Myometrial cell (primary cell): ENCODE results near the gene NDUFB5. TPM values are rescaled to one million over a fixed set of nuclear protein-coding genes. Genes with fewer than 3 reads are reported as not detected.

Experiments
- total RNA-seq: library from RNA; depleted of rRNA; stranded (reverse); fragments of >200 nt; gene quantifications from 2 replicates; pipeline ENCODE4 v1.2.3, GENCODE V29; 2015

Gene NDUFB5
- total RNA-seq: 81.6 and 93.6 TPM in 2 replicates

GRCh38 chr3:179604321-179605078 lies at the start of gene NDUFB5, which contains the start of gene MRPL47:
Gene NDUFB5 (plus strand): TSS chr3:179604794. CDS start chr3:179604816, 22 bp downstream.
Gene MRPL47 (minus strand): TSS chr3:179604638. CDS start chr3:179604624, 14 bp downstream.

GRCh38 chr3:179562591-179563270 lies 41.9 kb upstream of the NDUFB5 start, which contains the start of gene ACTL6A:
Gene ACTL6A (plus strand): TSS chr3:179562926. CDS start chr3:179563093, 167 bp downstream.

GRCh38 chr3:179652447-179653095 lies 48.0 kb downstream of the NDUFB5 start, which contains the start of gene USP13:
Gene USP13 (plus strand): TSS chr3:179653040. CDS start chr3:179653226, 186 bp downstream.

Other genes starting within 250 kb of the NDUFB5 start
- 51.2 and 55.9 TPM in 2 replicates for gene GNB4, start 153.3 kb upstream of the NDUFB5 start, total RNA-seq
- 58.5 and 97.1 TPM in 2 replicates for gene ACTL6A, start 41.9 kb upstream of the NDUFB5 start, total RNA-seq
- gene MRPL47, start 156 bp upstream of the NDUFB5 start, total RNA-seq: 30.3 and 38.6 TPM in 2 replicates
- gene USP13, start 48.2 kb downstream of the NDUFB5 start, total RNA-seq: 10.3 and 15.9 TPM in 2 replicates